ENCODE data around the gene ALDH2.
"Not testable (repeated sequence)": the region's sequence is repeated elsewhere in the genome, so short reads cannot be mapped to it uniquely, and the experiment has no call there.

DNA sequence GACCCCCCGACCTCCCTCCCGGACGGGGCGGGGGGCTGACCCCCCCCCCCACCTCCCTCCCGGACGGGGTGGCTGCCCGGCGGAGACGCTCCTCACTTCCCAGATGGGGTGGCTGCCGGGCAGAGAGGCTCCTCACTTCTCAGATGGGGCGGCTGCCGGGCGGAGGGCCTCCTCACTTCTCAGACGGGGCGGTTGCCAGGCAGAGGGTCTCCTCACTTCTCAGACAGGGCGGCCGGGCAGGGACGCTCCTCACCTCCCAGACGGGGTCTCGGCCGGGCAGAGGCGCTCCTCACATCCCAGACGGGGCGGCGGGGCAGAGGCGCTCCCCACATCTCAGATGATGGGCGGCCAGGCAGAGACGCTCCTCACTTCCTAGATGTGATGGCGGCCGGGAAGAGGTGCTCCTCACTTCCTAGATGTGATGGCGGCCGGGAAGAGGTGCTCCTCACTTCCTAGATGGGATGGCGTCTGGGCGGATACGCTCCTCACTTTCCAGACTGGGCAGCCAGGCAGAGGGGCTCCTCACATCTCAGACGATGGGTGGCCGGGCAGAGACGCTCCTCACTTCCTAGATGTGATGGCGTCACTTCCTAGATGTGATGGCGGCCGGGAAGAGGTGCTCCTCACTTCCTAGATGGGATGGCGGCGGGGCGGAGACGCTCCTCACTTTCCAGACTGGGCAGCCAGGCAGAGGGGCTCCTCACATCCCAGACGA lies 42.9 kb upstream of the ALDH2 start:
- TF ChIP-seq, protein P1, sequence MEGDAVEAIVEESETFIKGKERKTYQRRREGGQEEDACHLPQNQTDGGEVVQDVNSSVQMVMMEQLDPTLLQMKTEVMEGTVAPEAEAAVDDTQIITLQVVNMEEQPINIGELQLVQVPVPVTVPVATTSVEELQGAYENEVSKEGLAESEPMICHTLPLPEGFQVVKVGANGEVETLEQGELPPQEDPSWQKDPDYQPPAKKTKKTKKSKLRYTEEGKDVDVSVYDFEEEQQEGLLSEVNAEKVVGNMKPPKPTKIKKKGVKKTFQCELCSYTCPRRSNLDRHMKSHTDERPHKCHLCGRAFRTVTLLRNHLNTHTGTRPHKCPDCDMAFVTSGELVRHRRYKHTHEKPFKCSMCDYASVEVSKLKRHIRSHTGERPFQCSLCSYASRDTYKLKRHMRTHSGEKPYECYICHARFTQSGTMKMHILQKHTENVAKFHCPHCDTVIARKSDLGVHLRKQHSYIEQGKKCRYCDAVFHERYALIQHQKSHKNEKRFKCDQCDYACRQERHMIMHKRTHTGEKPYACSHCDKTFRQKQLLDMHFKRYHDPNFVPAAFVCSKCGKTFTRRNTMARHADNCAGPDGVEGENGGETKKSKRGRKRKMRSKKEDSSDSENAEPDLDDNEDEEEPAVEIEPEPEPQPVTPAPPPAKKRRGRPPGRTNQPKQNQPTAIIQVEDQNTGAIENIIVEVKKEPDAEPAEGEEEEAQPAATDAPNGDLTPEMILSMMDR (IDR thresholded peaks at IDR 0.05), result not testable (repeated sequence)
- not testable (repeated sequence) for TF ChIP-seq POLR2A (IDR thresholded peaks at IDR 0.05)

Data from uterus (tissue), 2 donors.